ENCODE results near the gene CAMK1D.

Gene CAMK1D

DNA sequence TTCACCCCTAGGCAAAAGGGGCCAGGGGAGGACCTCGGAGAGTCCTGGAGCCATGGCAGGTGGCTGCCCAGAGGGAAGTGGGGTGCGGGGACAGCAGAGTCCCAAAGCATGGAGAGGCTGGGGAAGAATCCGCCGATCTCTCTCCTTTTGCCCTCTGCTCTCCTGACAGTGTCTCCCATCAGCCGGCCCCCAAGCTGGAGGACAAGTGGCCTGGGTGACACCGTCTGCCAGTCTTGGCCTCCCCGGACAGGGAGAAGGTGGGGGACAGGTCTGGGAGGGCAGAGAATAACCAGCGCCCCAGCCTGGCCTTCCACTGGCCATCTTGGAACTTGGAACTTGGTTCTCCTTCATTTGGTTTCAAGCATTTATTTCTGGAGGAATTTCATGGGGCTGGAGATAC is 77.9 kb downstream of the CAMK1D start:
- intact Hi-C loops (cut with DNase I; ENCODE audit: low total_unique reads): no loop called here
- H3K9me3 ChIP-seq: no peaks in the 10 kb centered on the region
- no peaks in the 10 kb centered on the region for H3K36me3 ChIP-seq
- no peak overlapping the region for H3K4me3 ChIP-seq
- H3K27ac ChIP-seq: no peak overlapping the region
- no peaks in the 10 kb centered on the region for H3K27me3 ChIP-seq
- DNase-seq: no peak
- H3K4me1 ChIP-seq: peaks cover 0 to 9% (median 1%) of the 10 kb centered on the region in 4 donors
- TF ChIP-seq, protein P1, sequence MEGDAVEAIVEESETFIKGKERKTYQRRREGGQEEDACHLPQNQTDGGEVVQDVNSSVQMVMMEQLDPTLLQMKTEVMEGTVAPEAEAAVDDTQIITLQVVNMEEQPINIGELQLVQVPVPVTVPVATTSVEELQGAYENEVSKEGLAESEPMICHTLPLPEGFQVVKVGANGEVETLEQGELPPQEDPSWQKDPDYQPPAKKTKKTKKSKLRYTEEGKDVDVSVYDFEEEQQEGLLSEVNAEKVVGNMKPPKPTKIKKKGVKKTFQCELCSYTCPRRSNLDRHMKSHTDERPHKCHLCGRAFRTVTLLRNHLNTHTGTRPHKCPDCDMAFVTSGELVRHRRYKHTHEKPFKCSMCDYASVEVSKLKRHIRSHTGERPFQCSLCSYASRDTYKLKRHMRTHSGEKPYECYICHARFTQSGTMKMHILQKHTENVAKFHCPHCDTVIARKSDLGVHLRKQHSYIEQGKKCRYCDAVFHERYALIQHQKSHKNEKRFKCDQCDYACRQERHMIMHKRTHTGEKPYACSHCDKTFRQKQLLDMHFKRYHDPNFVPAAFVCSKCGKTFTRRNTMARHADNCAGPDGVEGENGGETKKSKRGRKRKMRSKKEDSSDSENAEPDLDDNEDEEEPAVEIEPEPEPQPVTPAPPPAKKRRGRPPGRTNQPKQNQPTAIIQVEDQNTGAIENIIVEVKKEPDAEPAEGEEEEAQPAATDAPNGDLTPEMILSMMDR (IDR thresholded peaks at IDR 0.05): no peak

DNA sequence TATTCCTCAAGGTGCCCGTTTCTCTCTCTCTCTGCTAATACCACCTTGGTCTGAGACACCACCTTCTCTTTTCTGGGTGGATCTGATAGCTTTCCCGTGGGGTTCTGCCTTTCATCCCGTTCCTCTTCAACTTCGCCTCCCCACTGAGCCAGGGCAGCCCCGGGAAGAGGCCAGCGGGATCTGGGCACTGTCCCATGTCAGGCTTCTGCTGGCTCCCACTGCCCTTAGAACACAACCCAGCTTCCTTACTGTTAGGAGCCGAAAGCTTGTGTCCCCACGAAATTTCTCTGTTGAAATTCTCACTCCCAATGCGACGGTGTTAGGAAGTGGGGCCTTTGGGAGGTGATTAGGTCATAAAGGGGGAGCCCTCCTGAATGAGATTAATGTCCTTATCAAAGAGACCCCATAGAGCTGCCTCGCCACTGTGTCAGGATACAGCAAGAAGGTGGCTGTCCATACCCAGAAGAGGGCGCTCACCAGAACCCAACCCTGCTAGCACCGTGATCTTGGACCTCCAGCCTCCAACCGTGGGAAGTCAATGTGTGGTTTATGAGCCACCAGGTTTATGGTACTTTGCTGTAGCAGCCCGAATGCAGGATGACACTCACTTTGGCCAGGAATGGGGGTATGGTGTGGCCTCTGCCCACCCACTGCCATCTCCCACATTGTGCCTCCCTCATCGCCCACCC is 79.2 kb downstream of the CAMK1D start:
- DNase-seq: no peak
- peaks cover 0 to 9% (median 1%) of the 10 kb centered on the region in 4 donors for H3K4me1 ChIP-seq
- H3K4me3 ChIP-seq: no peak overlapping the region
- no peaks in the 10 kb centered on the region for H3K27me3 ChIP-seq
- no peaks in the 10 kb centered on the region for H3K9me3 ChIP-seq
- no peaks in the 10 kb centered on the region for H3K36me3 ChIP-seq
- no peak overlapping the region for H3K27ac ChIP-seq
- TF ChIP-seq, protein P1 (IDR thresholded peaks at IDR 0.05): no peak
- intact Hi-C loops (cut with DNase I; ENCODE audit: low total_unique reads): no loop called here

DNA sequence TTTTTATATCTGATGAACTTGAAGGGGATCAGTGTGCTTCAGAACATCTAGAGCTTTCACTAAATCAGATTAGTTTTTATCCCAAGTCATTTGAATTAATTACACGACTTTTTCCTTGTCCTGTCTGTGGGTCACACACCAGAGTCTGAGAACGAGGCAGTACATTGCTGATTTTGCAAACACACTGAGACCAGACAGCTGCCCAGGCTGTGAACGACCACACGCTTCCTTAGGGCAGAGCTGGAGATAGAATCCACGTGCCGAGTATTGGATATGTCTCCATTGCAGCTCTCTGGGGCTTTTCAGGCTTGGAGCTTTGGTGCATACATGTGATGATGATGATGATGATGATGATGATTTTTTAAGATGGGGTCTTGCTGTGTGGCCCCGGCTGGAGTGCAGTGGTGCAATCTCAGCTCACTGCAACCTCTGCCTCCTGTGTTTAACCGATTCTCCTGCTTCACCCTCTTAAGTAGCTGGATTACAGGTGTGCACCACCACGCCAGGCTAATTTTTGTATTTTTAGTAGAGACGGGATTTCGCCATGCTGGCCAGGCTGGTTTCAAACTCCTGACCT is 81.1 kb downstream of the CAMK1D start:
- TF ChIP-seq, protein P1 (IDR thresholded peaks at IDR 0.05): no peak
- H3K4me3 ChIP-seq: no peak overlapping the region
- no peak for DNase-seq
- H3K9me3 ChIP-seq: no peaks in the 10 kb centered on the region
- H3K36me3 ChIP-seq: no peaks in the 10 kb centered on the region
- no peaks in the 10 kb centered on the region for H3K27me3 ChIP-seq
- no peak overlapping the region for H3K27ac ChIP-seq
- H3K4me1 ChIP-seq: peaks cover 0 to 6% (median 1%) of the 10 kb centered on the region in 4 donors
- intact Hi-C loops (cut with DNase I; ENCODE audit: low total_unique reads): no loop called here

DNA sequence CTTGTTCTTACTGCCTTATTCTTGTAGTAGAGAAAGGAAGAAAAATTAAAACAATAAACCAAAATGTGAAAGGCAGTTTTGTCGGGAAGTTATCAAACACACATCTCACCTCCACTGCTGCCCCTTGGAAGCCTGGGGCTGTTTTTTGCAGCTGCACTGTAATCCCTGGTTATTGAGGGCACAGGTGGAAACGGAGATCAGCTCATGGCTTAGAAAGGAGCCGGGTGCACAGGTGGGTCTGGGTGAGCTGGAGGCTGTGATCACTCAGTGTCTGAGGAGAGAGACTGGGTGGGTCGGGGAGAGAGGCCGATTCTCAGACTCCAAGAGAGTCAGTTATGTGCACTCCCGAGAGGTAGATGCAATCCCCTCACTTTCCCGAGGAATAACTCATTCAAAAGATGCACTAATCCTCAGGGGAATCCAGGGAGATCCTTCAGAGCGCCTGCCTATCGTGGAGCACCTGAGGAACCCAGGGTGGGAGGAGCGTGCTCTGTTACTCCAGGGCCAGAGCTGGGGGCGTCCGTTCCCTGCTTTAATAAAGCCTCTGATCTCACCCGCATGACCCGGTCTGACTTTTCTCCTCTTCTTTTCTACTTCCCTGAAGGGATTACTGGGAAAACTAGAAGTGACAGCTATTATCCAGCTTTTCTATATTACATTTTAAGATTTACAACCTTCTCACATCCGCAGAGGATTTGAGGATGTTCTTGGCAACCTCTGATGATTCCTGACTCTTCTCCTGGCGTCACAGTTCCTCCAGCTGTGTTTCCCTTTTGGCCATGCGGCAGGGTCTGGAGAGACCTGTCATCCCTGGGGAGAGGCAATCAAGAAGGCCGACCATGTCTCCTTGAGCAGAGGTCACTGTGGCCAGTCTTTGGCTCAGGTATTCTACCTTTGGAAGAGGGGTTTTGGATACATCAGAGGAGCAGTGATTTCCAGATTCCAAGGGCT is 82.1 kb downstream of the CAMK1D start:
- H3K27ac ChIP-seq: no peak overlapping the region
- H3K27me3 ChIP-seq: no peaks in the 10 kb centered on the region
- intact Hi-C loops (cut with DNase I; ENCODE audit: low total_unique reads): no loop called here
- H3K9me3 ChIP-seq: no peaks in the 10 kb centered on the region
- H3K36me3 ChIP-seq: no peaks in the 10 kb centered on the region
- H3K4me1 ChIP-seq: no peaks in the 10 kb centered on the region
- H3K4me3 ChIP-seq: no peak overlapping the region
- TF ChIP-seq, protein P1 (IDR thresholded peaks at IDR 0.05): no peak
- DNase-seq: peak in 1 of 2 donors; percentile 51

DNA sequence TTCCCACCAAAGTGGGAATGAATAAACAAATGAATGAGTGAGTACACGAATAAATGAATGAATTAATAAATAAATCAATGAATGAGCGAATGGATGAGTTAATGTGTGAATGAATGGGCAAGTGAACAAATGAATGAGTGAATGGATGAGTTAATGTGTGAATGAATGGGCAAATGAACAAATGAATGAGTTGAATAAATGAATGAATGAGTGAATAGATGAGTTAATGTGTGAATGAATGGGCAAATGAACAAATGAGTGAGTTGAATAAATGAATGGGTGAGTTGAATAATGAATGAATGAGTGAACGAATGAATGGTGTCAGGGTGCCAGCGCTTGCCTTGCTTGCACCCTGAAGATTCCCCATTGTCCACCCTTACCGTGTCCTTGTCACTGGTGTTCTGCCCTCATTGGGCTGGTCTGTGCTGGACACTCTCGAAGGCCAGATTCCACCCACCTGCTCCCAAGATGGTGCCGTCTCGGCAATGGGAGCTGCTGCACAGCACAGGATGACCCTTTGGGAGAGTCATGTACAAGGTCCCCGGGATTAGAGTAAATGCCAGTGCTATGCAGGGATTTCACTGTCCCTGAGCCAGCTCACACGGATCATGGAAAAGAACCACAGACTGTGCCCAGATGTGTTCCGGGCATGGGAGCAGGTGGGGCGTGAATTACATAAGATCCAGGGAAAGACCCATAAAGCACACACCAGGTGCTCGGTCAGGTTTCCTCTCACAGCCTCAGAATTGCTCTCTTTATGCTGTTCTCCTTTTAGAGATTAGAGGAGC is 83.2 kb downstream of the CAMK1D start:
- intact Hi-C loops (cut with DNase I; ENCODE audit: low total_unique reads): no loop called here
- H3K27me3 ChIP-seq: no peaks in the 10 kb centered on the region
- TF ChIP-seq, protein P1 (IDR thresholded peaks at IDR 0.05): no peak
- peak in 1 of 2 donors; percentile 41 for DNase-seq
- H3K4me1 ChIP-seq: no peaks in the 10 kb centered on the region
- no peaks in the 10 kb centered on the region for H3K36me3 ChIP-seq
- no peak overlapping the region for H3K27ac ChIP-seq
- no peak overlapping the region for H3K4me3 ChIP-seq
- no peaks in the 10 kb centered on the region for H3K9me3 ChIP-seq
